ENCODE measurements around the gene SSH2. TPM values are rescaled to one million over a fixed set of nuclear protein-coding genes. Genes with fewer than 3 reads are reported as not detected.

SSH2 gene
- total RNA-seq, 1 experiment from 2014 or later: 14.6 TPM

DNA sequence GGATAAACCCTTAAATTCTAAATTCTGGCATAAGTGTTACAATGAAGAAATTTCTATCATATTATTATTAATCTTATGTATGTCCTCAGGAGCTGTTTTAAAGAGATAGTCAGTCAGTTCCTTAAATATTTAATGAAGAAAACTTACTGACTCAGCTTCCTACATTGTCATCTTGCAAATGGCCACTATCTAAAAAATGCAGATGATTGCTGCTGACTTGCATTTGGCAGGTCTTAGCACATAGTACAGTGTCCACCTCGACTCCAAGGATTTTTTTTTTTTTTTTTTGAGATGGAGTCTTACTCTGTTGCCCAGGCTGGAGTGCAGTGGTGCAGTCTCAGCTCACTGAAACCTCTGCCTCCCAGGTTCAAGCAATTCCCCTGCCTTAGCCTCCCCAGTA lies 252.2 kb downstream of the SSH2 start:
- Histone ChIP-seq H3K14ac (ENCODE audit: insufficient read depth, low read length) (no peak overlapping the region), H2AK5ac (ENCODE audit: insufficient read length, low read length) (no peak overlapping the region), H3K27ac (ENCODE audit: insufficient read length, low read depth, low read length) (no peak overlapping the region), H4K20me1 (ENCODE audit: control insufficient read depth, insufficient read depth, insufficient read length) (no peaks in the 10 kb centered on the region), H4K5ac (ENCODE audit: insufficient read length, low read depth, low read length) (no peak overlapping the region), H2BK120ac (ENCODE audit: low read depth, low read length, poor library complexity, severe bottlenecking) (no peak overlapping the region), H3K4me2 (ENCODE audit: insufficient read depth, insufficient read length, low read length) (no peak overlapping the region), H3K23ac (ENCODE audit: insufficient read length, low read depth, low read length) (no peak overlapping the region), H2BK12ac (ENCODE audit: insufficient read length, low read depth, low read length) (no peak overlapping the region), H3K18ac (ENCODE audit: insufficient read length, low read depth, low read length) (no peak overlapping the region), H2BK15ac (ENCODE audit: low read depth, low read length) (no peak overlapping the region), H3K9ac (ENCODE audit: extremely low read depth, insufficient read length, low read length) (no peak overlapping the region), H3K9me3 (ENCODE audit: control insufficient read depth, low read depth, low read length) (no peaks in the 10 kb centered on the region), H3K79me2 (ENCODE audit: insufficient read depth, low read length) (no peaks in the 10 kb centered on the region), H3K4ac (ENCODE audit: low read depth, low read length) (no peak overlapping the region), H4K91ac (ENCODE audit: insufficient read length, low read depth, low read length) (no peak overlapping the region), H4K8ac (replicated peaks; ENCODE audit: insufficient read length, low read depth, low read length) (no peak overlapping the region), H2BK20ac (ENCODE audit: low read depth, low read length, poor library complexity, severe bottlenecking) (no peak overlapping the region), H2BK5ac (ENCODE audit: insufficient read length, low read length) (no peak overlapping the region), H2AFZ (ENCODE audit: low read length) (no peak overlapping the region), H3K4me1 (ENCODE audit: insufficient read depth, low read length) (no peaks in the 10 kb centered on the region; the same call in 1 of the 2 replicates), H3K79me1 (ENCODE audit: insufficient read depth, low read depth, low read length, poor library complexity, severe bottlenecking) (no peaks in the 10 kb centered on the region), H3T11ph (ENCODE audit: low read length) (no peak overlapping the region), H3K23me2 (ENCODE audit: insufficient read length, low read depth, low read length, poor library complexity, severe bottlenecking) (no peaks in the 10 kb centered on the region), H3K27me3 (ENCODE audit: insufficient read depth, low read length) (no peaks in the 10 kb centered on the region), H3K56ac (ENCODE audit: insufficient read length, low read depth, low read length) (no peak overlapping the region)
- Mint-ChIP-seq H3K36me3 (ENCODE audit: insufficient read depth in 1 of 3, low read depth in 3 of 3) (no peaks in the 10 kb centered on the region), H3K27ac (no peak overlapping the region), H3K4me1 (peaks cover 4 to 15% of the 10 kb centered on the region in 2 experiments; a peak in 3 of 4 replicates), H3K9me3 (no peaks in the 10 kb centered on the region), H3K27me3 (ENCODE audit: low read depth) (no peaks in the 10 kb centered on the region), H3K4me3 (no peak overlapping the region)
- no peak for DNase-seq
- no CpG with 5 or more reads among the region's 1 CpG for WGBS (ENCODE audit: extremely low coverage, insufficient read length, low lambda C conversion rate)
- TF ChIP-seq, protein P1, sequence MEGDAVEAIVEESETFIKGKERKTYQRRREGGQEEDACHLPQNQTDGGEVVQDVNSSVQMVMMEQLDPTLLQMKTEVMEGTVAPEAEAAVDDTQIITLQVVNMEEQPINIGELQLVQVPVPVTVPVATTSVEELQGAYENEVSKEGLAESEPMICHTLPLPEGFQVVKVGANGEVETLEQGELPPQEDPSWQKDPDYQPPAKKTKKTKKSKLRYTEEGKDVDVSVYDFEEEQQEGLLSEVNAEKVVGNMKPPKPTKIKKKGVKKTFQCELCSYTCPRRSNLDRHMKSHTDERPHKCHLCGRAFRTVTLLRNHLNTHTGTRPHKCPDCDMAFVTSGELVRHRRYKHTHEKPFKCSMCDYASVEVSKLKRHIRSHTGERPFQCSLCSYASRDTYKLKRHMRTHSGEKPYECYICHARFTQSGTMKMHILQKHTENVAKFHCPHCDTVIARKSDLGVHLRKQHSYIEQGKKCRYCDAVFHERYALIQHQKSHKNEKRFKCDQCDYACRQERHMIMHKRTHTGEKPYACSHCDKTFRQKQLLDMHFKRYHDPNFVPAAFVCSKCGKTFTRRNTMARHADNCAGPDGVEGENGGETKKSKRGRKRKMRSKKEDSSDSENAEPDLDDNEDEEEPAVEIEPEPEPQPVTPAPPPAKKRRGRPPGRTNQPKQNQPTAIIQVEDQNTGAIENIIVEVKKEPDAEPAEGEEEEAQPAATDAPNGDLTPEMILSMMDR (conservative IDR thresholded peaks at IDR 0.05): no peak

All from H9 (cell line).